GM10266 (cell line): ENCODE data around the gene RBM19.

Source experiments
- DNase-seq: peaks from one replicate; pipeline ENCODE4 v3.0.0; 2012; ENCODE audit errors: extremely low spot score
- CTCF ChIP-seq: IDR thresholded peaks from 2 replicates; pipeline ENCODE4 v1.5.1; 2012; ENCODE audit warnings: mild to moderate bottlenecking, low read depth; ENCODE audit not compliant: control insufficient read depth, insufficient read depth; ENCODE audit errors: missing control alignments

RBM19 gene

DNA sequence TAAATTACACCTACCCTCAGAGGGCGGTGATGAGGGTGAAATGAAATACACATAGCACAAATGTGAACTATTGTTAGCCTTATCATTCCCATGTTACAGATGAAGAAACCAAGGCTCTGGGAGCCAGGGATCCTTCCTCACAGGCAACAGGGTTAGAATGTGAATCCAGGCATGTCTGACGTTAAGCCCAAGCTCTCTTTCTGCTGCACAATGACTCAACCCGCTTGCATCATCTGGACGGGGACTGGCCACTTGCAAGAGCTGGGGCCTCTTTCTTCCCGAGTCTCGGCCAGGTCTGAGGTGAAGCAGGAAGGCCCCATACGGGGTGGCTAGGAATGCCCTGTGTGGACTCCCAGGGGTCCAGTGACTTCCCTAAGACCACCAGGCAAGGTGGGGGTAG, 105.2 kb downstream of the RBM19 start:
- TF ChIP-seq CTCF = no peak
- no peak for DNase-seq

- DNase-seq = no peak
- no peak for TF ChIP-seq CTCF
Observed at GRCh38 chr12:113860059-113860820, 105.9 kb downstream of the RBM19 start.

GRCh38 chr12:113858841-113859386, 107.2 kb downstream of the RBM19 start:
- TF ChIP-seq CTCF = no peak
- DNase-seq = no peak

DNA sequence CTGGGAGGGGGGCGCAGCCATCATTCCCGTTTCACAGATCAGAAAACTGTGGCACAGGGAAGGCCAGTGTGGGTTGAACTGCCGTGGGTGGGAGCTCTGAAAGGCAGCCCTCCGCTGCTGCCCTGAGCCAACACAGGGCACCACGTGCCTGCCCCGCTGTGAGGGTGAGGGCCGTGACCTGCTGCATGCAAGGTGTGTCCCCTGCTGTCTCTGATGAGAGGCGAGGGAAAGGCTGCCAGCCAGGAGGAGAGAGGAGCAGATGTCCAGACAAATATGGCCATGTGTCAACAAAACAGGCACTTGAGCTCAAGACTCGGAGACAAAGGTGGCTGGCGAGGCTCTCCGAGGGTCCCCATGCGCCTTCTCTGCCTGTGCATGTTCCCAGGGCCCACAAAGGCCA, 108.8 kb downstream of the RBM19 start:
- TF ChIP-seq CTCF = no peak
- DNase-seq = no peak

- no peak for TF ChIP-seq CTCF
- DNase-seq = no peak
Observed at GRCh38 chr12:113855998-113856397, 110.1 kb downstream of the RBM19 start.

- no peak for TF ChIP-seq CTCF
- DNase-seq = no peak
Observed at GRCh38 chr12:113854385-113855142, 111.6 kb downstream of the RBM19 start.

DNA sequence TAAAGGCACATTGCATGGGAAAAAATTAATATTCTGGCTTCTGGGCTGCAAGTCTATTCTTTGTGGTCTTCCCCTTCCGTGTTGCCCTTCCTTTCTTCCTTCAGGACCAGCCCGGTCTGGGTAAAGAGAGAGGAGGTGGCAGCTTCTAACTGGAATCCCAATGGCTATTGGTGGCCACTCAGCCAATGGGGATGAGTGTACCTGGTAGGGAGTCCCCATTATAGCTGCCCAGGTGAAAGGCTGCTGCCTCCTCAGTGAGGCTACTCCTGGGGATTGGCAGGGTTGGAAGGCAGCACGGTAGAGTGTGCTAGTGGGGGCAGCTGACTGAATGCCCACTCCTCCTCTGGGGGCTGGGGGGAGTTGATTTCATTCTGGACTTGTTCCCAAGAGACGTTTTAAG, 112.6 kb downstream of the RBM19 start:
- TF ChIP-seq CTCF = no peak

More for the DNA sequence above, 112.6 kb downstream of the RBM19 start:
- DNase-seq = no peak
